ENCODE data around the gene TRAK2.
"Not testable (repeated sequence)": the region's sequence is repeated elsewhere in the genome, so short reads cannot be mapped to it uniquely, and the experiment has no call there.

TRAK2 gene, protein sequence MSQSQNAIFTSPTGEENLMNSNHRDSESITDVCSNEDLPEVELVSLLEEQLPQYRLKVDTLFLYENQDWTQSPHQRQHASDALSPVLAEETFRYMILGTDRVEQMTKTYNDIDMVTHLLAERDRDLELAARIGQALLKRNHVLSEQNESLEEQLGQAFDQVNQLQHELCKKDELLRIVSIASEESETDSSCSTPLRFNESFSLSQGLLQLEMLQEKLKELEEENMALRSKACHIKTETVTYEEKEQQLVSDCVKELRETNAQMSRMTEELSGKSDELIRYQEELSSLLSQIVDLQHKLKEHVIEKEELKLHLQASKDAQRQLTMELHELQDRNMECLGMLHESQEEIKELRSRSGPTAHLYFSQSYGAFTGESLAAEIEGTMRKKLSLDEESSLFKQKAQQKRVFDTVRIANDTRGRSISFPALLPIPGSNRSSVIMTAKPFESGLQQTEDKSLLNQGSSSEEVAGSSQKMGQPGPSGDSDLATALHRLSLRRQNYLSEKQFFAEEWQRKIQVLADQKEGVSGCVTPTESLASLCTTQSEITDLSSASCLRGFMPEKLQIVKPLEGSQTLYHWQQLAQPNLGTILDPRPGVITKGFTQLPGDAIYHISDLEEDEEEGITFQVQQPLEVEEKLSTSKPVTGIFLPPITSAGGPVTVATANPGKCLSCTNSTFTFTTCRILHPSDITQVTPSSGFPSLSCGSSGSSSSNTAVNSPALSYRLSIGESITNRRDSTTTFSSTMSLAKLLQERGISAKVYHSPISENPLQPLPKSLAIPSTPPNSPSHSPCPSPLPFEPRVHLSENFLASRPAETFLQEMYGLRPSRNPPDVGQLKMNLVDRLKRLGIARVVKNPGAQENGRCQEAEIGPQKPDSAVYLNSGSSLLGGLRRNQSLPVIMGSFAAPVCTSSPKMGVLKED

DNA sequence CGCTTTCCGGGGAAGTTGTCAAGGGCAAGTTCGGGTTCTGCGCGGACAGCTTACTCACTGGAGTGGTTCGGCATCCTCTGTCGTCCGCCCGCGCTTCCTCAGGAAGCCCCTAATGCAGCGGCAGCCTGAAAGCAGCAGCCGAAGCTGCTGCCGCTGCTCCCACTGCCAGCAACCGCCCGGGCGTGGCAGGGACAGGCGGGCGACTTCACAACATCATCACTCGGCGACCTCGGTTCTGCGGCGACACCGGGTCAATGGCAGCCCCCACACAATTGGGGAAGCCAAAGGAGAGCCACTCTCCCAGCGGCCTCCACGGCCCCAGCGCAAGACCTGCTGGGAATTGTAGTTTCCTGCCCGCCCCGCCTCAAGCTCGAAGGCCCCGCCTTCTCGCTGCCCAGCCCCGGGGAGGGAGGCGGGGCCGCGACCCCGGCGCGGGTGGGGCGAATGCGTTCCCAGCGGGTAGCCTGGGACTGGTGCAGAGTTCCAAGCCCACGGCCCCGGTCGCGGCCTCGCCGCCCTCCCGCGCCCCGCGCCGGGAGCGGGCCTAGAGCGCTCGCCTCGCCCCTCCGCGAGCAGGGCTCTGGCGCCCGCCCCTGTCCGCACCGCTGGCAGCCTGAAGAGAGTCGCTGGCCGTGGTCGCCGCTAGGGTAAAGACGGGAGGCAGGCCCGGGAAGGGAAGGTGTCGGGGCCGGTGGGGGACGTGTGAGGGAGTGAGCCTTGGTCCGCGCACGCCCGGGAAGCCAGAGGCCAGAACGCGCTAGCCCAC lies at the start of gene TRAK2, which contains the start of gene STRADB:
Gene TRAK2, minus strand, starts transcription at position 167 of the 766 bp plus-strand sequence. CDS start 30,951 bp downstream, outside the sequence.
Gene STRADB, plus strand, starts transcription at position 449 of the 766 bp plus-strand sequence. CDS start 3,101 bp downstream, outside the sequence.
- peak; percentile 94 for DNase-seq

DNA sequence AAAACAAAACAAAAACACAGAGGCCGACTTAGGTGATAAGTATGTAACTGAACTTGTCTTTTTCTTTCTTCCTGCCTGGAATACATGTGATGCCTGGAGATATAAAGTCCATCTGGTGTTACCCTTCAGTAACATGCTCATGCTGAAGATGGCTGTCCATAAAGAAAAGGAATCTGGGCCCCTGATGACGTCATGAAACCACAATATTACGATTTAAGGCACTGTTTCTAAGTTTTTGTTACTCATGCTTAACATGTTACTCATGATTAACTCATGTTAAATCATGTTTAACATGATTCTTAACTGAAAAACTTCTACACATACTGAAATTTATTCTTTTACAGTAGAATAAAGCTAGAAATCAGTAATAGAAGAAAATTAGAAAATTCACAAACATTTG lies 49.3 kb upstream of the TRAK2 start:
- no peak for DNase-seq

DNA sequence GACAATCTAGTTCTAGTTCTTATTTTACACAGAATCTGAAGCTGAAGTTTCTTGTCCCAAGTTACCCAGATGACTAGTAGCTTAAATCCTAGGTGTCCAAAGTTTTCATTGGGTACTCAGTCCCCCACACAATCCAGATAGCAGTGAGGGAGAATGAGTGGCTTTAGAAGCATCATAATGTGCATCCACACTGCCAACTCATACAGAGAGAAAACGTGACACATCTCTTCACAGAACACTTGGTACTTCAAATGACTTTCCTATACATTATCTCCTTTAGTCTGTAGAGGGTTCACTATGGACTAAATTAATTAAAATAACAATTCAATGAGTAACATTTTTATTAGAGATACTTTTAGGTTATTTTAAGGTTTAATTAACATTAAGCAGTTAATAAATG lies 45.5 kb upstream of the TRAK2 start:
- no peak for DNase-seq

DNA sequence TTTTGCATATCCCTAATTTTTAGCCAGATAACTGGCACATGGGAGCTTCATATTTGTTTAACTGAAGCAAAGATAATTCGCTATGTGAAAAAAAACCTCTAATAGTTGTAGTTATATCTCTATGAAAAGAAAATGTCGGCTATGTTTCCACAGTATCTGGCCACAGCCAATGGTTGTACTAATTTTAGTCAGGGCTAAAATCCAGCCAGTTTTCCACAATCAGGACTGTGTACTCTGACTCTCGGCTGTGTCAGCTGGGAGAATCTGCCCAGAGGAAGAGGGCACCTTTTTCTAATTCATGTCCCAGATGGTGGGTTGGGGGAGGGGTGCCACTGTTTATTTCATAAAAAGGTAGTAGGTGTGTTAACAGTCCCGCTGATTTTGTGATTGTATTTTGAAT lies 39.0 kb upstream of the TRAK2 start:
- no peak for DNase-seq

DNA sequence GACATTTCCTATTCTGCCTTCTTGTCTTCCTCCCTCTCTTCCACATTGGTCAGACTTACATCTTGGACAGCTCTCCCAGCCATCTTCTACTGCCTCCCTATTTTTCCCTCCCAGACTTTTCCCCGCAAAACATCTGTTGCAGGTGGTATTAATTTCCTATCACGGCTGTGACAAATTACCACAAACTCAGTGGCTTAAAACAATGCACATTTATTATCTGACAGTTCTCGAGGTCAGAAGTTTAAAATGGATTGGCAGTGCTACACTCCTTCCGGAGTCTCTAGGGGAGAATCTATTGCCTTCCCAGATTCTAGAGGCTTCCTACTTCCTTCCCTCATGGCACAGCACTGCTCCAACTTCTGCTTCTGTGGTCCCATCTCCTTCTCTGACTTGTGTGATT lies 33.5 kb upstream of the TRAK2 start:
- no peak for DNase-seq

DNA sequence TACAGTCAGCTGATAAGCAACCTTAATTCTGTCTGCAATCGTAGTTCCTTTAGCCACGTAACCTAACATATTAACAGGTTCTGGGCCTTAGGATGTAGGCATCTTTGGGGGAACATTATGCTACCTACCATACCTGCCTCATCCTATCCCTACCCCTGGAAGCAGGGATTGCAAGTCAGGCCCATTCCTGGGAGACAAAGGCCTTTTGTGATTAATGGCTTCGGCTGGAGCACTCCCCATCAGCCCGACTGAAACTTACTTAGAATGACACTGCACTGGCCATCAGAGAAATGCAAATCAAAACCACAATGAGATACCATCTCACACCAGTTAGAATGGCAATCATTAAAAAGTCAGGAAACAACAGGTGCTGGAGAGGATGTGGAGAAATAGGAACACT lies 32.5 kb upstream of the TRAK2 start:
- not testable (repeated sequence) for DNase-seq

DNA sequence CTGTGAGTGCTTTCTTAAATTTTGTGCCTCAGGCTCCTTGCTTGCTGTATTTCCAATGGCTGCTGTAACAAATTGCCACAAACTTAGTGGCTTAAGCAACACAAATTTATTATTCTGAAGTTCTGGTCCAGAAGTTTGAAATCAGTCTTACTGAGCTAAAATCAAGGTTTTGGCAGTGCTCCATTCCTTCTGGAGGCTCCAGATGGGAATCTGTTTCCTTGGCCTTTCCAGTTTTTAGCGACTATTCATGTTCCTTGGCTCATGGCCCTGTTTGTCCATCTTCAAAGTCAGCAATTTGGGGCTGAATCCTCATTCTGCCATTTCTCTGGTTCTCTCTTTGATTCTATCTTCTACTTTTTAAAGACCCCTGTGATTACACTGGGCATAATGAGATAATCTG lies 32.1 kb upstream of the TRAK2 start:
- no peak for DNase-seq

DNA sequence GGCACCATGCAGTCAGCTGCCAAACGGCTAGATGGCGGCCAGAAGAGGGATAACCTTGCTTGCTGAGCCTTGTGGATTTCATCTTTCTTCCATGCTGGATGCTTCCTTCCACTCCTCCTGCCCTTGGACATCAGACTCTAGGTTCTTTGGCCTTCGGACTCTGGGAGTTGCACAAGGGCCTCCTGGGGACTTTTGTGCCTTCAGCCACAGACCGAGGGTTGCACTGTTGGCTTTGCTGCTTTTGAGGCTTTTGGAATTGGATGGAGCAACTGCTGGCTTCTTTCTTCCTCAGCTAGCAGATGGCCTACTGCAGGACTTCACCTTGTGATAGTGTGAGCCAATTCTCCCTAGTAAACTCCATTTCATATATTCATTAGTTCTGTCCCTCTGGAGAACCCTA lies 31.3 kb upstream of the TRAK2 start:
- no peak for DNase-seq

DNA sequence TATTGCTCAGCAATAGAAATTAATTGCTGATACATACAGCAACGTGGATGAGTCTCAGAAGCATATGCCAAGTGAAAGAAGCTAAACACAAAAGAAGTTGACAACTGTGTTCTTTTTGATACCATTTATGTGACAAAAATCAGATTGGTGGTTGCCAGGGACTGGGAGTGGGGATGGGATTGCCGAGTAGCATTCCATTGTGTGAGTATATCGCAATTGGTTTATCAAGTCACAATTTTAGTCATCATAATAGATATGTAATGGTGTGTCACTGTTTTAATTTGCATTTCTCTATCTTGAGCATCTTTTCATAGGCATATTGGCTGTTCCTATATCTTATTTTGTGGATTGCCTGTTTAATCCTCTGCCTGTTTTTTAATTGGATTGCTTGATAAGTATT lies 21.2 kb upstream of the TRAK2 start:
- no peak for DNase-seq

DNA sequence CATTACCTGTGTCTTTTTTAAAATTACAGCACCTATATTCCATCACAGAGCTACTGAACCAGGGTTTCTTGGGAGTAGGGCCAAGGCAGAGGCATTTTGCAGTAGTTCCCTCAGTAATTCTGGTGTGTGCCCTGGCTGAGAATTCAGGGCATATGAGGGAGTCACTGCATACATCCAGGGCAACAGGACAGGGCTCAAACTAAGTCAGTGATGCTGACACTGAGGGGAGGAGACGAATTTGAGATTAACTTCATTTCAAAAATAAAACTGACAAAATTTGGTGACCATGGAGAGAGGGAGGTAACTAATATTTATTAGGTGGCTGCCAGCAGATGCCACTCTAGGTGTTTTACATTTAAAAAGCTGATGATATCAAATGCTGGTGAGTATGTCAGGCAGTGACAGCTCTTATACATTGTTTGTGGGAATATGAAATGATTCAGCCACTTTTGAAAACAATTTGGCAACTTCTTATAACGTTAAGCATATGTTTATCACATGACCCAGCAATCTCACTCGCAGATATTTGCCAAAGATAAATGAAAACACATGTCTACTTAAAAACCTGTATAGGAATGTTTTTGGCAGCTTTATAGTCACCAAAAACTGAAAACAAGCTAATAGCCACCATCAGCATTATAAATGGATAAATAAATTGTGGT lies 20.6 kb upstream of the TRAK2 start:
- no peak for DNase-seq

DNA sequence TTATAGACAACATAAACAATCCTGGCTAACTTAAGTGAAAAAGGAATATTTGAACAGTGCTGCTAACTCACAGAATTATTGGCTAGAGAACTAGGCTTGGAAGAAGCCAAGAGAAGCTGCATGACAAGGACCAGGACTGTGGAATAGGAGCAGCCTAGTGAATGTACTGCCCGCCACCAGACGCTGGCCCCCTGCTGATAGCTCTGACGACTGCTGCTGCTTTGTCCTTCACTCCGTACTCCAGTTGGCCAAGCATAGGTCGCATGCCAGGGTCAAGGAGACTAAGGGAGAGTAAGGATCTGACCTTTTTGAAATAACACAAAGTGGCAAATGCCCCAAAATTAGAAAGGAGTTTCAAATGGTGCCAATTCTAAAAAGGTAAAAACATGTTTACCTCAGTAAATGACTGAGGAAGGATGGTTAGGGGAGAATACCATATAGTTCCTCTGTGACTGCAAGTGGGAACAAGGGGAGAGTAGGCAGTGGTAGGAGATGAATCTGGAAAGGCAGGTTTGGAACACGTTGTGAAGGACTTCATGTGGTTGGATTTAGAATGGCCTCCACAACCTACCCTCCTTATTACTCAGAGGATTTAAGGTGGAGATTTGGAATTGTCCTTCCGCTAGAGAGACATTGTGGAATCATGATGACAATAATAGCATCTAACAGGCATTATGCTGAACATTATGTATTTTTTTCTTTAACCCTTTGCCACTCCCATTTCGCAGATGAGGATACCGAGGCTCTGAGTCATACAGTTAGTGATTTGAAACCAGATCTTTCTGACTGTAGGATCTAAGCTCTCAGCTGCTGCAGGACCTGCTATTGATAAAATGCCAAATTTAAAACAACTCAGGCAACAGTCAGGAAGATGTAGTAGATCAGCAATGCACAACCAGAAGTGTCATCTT lies 19.8 kb upstream of the TRAK2 start:
- no peak for DNase-seq

DNA sequence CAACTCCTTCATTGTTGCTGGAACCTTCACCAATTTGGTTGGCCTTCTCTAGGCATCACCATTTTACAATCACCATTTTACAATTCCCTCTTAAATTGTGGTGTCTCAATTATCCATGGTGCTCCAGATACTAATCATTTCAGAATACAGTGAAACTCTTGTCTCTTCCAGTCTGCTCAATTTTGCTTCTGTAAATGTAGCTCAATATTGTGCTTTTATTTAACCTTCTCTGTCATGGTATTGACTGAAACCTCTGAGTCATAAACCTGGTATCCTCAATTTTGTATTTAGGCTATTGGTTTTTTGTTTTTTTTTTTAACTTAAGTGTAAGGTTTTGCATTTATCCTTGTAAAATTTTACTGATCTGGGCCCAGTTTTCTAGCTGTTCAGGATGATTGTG lies 16.4 kb upstream of the TRAK2 start:
- DNase-seq = no peak

DNA sequence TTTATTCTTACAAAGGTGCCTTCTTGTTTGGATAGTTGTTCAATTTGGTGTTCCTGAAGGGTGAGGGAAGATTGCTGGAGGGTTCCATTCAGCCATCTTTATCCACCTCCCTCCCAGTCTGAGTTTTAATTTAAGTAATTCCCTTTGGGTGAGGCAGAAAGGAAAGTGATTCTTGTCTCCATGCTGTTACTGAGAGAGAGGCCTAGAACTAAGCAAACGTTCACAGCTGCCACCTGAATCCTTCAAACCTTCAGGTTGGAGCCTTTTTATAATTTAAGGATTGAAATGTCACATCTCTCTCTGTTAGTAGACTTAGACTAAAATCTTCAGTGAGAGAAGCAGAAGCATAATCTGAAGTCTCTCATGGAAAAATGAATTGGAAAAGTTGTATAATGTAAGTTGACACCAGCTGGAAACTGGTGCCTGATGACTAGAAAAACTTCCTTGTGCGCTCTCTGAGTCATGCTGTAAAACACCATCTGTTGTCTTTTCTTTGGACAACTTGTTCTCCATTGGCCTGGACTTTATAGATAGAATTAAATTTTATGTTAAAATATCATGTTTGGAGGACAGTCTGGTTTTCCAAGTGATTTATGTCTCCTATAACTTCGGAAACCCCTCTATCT lies 14.9 kb upstream of the TRAK2 start:
- no peak for DNase-seq

DNA sequence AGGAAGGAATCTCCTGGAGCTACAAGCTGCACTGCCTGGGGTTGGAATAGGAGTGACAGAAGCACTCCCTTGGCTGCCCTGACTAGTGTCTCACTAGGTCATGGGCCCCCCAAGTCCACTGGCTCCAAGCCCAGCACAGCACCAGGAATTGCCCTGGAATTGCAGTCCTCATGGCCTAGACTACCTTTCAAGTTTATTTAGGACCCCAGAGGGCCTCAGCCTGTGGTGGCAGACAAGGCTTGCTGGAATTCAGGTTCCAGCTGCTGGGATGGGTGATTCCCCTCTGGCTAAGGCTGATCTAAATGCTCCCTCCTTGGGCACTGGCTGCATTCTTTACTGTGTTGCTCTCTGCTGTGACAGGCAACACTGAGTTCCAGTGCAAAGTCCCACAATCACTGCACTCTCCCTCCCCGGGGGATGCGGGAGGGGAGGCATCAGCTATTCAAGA lies 14.3 kb upstream of the TRAK2 start:
- no peak for DNase-seq

DNA sequence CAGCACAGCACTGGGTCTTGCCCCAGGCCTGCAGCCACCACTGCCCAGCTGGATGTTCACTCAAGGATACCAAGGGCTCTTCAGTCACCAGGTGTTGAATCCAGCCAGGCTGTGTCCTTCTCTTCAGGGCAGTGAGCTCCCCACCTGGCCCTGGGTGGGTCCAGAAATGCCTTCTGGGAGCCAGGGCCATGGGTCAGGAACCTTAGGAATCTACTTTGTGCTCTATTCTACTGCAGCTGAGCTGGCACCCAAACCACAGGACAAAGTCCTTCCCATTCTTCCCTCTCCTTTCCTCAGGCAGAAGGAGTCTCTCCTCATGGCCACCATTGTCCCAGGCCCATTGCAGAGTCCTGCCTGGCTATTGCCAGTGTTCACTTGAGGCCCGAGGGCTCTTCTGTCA lies 13.3 kb upstream of the TRAK2 start:
- DNase-seq = no peak

DNA sequence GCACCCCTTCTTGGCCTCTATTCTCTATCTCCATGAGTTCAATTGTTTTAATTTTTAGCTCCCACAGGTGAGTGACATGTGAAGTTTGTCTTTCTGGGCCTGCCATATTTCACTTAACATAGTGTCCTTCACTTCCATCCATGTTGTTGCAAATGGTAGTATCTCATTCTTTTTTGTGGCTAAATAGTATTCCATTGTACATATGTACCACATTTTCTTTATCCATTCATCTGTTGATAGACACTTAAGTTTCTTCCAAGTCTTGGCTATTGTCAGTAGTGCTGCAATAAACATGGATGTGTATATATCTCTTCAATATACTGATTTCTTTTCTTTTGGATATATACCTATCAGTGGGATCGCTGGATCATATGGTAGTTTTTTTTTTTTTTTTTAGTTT lies 9.3 kb upstream of the TRAK2 start:
- DNase-seq = no peak

DNA sequence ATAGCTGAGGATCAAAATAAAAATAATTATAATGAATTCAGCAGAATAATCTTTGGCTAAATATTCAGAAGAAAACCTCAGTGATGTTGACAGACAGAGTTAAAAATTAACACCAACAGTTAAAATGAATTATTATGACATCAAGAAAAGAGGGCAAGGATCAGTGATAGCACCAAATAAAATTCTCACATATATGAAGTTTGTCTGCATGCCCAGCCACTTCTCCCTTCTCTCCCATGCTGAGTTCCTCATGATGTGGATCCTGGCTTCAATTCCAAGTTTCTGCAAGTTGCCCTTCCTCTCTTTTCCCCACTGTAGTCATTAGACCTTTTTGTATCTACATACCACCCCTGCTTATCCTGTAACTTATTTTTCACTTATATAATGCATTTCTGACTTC lies 7.1 kb upstream of the TRAK2 start:
- DNase-seq = no peak

DNA sequence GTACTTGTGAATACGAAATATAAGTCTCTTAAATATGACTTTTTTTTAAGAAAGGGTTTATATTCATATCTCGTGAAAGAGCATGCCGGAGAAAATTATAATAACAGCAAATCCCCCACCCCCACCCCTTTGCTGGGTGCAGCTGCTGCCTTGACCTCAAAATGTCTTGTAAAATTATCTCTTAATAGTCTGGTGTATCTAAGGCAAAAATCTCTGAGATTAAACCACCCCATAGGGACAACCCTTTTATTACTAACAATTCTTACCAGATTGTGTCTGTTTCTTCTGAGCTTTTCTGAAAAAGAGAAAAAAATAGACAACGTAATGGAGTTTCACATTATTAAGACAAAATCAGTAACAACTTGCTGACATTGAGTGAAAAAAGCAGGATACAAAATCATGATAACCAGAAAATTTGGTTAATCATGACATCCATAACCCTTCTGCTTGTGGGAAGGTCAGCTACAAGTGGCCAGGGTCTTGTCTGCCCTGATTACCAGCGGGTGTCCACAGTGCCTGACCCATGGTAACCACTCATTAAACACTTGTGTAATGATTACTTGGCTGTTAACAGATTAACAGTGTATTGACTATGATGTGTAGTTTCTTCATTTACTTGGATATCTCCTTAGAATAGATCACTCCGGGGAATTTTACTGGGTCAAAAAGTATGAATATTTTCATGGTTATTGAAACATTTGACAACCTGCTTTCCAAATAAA lies 1.8 kb upstream of the TRAK2 start:
- DNase-seq = no peak

DNA sequence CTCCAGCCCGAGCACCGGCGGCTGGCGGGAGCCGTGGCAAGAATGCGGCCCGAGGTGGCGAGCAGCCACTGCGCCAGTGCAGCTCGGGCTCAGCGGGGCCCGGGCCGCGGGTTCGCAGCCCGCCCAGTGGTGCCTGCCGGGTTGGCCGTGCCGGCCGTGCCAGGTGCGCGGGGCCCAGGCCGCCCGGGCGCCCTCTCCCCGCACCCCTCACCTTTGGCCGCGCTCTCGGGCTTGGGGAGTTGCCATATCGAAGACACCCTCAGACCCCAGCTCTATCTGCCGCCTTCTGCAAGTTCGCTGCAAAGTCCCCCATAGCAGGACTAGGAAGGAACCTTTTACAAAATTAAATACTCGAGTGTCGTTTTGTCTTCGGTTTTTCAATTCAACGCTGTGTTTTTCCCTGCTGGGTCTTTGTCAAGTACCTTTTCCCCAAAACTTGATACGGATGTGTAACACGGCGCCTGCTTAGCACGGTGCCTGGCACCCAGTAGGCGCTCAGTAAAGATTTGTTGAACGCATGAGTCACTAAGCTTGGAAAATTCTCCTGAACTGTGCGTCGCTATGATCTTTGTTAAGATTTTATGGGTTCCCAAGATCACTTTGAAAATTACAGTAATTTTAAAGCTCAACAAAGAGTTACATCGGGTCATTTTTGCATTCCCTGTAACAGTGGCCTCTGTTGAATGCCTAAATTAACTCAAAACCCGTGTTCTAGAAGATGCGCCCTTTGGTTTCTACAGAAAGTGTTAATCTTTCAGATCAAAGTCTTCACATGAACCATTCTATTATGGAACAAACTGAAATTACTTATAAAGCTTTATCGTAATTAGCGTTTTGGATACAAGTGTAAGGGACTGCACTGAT lies 1.0 kb upstream of the TRAK2 start:
- DNase-seq = no peak
